ENCODE measurements around the gene LPP. TPM values are rescaled to one million over a fixed set of nuclear protein-coding genes. Genes with fewer than 3 reads are reported as not detected.

LPP gene
- total and polyA plus RNA-seq, 2 of the 4 experiments (the other 2 are of a cell fraction): 16.0 to 130 TPM

GRCh38 chr3:188689101-188689574 is 535.2 kb downstream of the LPP start:
- H3K9me1 ChIP-seq (ENCODE audit: insufficient read depth, low read length): peaks cover 5% of the 10 kb centered on the region
- no CpG with 5 or more reads among the region's 2 CpGs for WGBS, 2 experiments (ENCODE audit: extremely low coverage in 2 of 2, insufficient read length in 1 of 2)
- ATAC-seq (ENCODE audit: low read depth): peak; percentile 62

More at GRCh38 chr3:188689101-188689574, 535.2 kb downstream of the LPP start:
- intact Hi-C loops (cut with micrococcal nuclease): loop anchor here (10.0 kb wide), 2 partner anchors 266 to 456 kb away; no protein-coding TSS in a partner anchor
- POLR2A ChIA-PET (ENCODE audit: unreplicated experiment): no interaction called here
- DNase-seq: peak; percentile 56
- no peak overlapping the region for H2BK15ac ChIP-seq (ENCODE audit: low read depth, low read length)
- no peak overlapping the region; the same call in 1 of the 2 replicates for H3K56ac ChIP-seq (ENCODE audit: extremely low read depth, insufficient read depth, low read length)
- peaks cover 17% of the 10 kb centered on the region; the same call in 1 of the 2 replicates for H4K20me1 ChIP-seq (ENCODE audit: insufficient read depth, low read length)
- H3K27ac ChIP-seq (ENCODE audit: insufficient read depth, low read length): peak overlapping the region; percentile 28; the same call in 1 of the 2 replicates
- no peak overlapping the region for H3K4ac ChIP-seq (ENCODE audit: low read depth, low read length)
- H2AFZ ChIP-seq (replicated peaks; ENCODE audit: low read length, poor library complexity): no peak overlapping the region
- no peaks in the 10 kb centered on the region for H3K27me3 ChIP-seq (ENCODE audit: control insufficient read depth, insufficient read depth, low read length)
- dilution Hi-C loops (cut with HindIII; ENCODE audit: low sequenced_read_pairs, unreplicated experiment): no loop called here
- in situ Hi-C loops (cut with MboI; ENCODE audit: low sequenced_read_pairs): loop anchor here (25.0 kb wide), 1 partner anchor 952 kb away; the partner anchor contains the start of gene BCL6
- H2AK5ac ChIP-seq (ENCODE audit: low read depth, low read length): no peak overlapping the region
- no peak overlapping the region for H4K91ac ChIP-seq (ENCODE audit: insufficient read depth, low read depth, low read length)
- H3K14ac ChIP-seq (replicated peaks; ENCODE audit: low read depth, low read length): peak overlapping the region; percentile 23; the same call in 1 of the 2 replicates
- no TSS peak for BruUV-seq (replicated peaks)
- H3K9ac ChIP-seq (ENCODE audit: low read depth, low read length): no peak overlapping the region
- H4K5ac ChIP-seq (ENCODE audit: low read depth, low read length): no peak overlapping the region; the same call in 1 of the 2 replicates
- H3K23ac ChIP-seq (ENCODE audit: low read depth, low read length): no peak overlapping the region
- H3K4me2 ChIP-seq (ENCODE audit: low read depth, low read length): no peak overlapping the region
- no peaks in the 10 kb centered on the region for H3K9me3 ChIP-seq (ENCODE audit: control insufficient read depth, insufficient read depth, low read length)
- H3K4me3 ChIP-seq (ENCODE audit: insufficient read depth, low read depth, low read length): no peak overlapping the region
- peak overlapping the region; percentile 27 for H3K18ac ChIP-seq (ENCODE audit: low read depth, low read length)
- peaks cover 47 to 74% of the 10 kb centered on the region in 2 experiments for H3K79me1 ChIP-seq (ENCODE audit: low read depth in 1 of 2, low read length in 2 of 2)
- H4K8ac ChIP-seq (ENCODE audit: low read depth in 2 of 2, low read length in 2 of 2): no peak overlapping the region
- TF ChIP-seq SMC3 (IDR thresholded peaks at IDR 0.05; ENCODE audit: low read depth, low read length) (no peak), MAZ (IDR thresholded peaks at IDR 0.05; ENCODE audit: borderline replicate concordance, low read depth, low read length) (no peak), CHD1 (IDR thresholded peaks at IDR 0.05; ENCODE audit: low read depth, low read length) (no peak), RFX5 (IDR thresholded peaks at IDR 0.05; ENCODE audit: low read depth, low read length) (no peak), CEBPB (IDR thresholded peaks at IDR 0.05; ENCODE audit: low read depth, low read length) (peak; percentile 84), USF2 (IDR thresholded peaks at IDR 0.05; ENCODE audit: low read depth, low read length) (no peak)
- no peaks in the 10 kb centered on the region for H3K36me3 ChIP-seq (ENCODE audit: control insufficient read depth, insufficient read depth, low read length)
- no peak overlapping the region for H2BK20ac ChIP-seq (ENCODE audit: low read depth, low read length)
- CTCF ChIA-PET: interaction anchor here (0.6 kb wide), 1 partner anchor 19 kb away, joined by 3 read pairs; no protein-coding TSS in a partner anchor
- no peak overlapping the region for H2BK120ac ChIP-seq (ENCODE audit: low read depth, low read length)
- no peak overlapping the region for H2BK5ac ChIP-seq (ENCODE audit: low read depth, low read length, poor library complexity, severe bottlenecking)
- H2AK9ac ChIP-seq (replicated peaks; ENCODE audit: low read depth, low read length, poor library complexity): no peak overlapping the region
- peaks cover 6% of the 10 kb centered on the region for H3K4me1 ChIP-seq (ENCODE audit: control insufficient read depth, insufficient read depth, low read length)
